ENCODE results near the gene ENTPD3. TPM values are rescaled to one million over a fixed set of nuclear protein-coding genes. Genes with fewer than 3 reads are reported as not detected.

Gene ENTPD3
- total RNA-seq, 6 donors from 2014 or later: 2.1 to 9.6 (median 3.9) TPM

GRCh38 chr3:40407611-40408010 is 20.6 kb downstream of the ENTPD3 start:
- 87% methylated on average over 3 of the region's 3 CpGs for WGBS, 2 donors
- H3K4me3 ChIP-seq: no peak overlapping the region
- no peaks in the 10 kb centered on the region for H3K4me1 ChIP-seq
- H3K27me3 ChIP-seq: no peaks in the 10 kb centered on the region
- no peak for TF ChIP-seq EP300 (IDR thresholded peaks at IDR 0.05)
- ATAC-seq (ENCODE audit: low FRiP score in 2 of 2) (no peak), DNase-seq (no peak)
- H3K36me3 ChIP-seq: no peaks in the 10 kb centered on the region
- no peak overlapping the region for H3K27ac ChIP-seq
- H3K9me3 ChIP-seq: no peaks in the 10 kb centered on the region

- 71 to 73% methylated on average over 1 of the region's 1 CpG for WGBS, 2 donors
- Histone ChIP-seq H3K4me3 (no peak overlapping the region), H3K27me3 (no peaks in the 10 kb centered on the region), H3K9me3 (no peaks in the 10 kb centered on the region), H3K36me3 (no peaks in the 10 kb centered on the region), H3K4me1 (no peaks in the 10 kb centered on the region), H3K27ac (no peak overlapping the region)
- TF ChIP-seq EP300 (IDR thresholded peaks at IDR 0.05) (no peak), CTCF (IDR thresholded peaks at IDR 0.05) (no peak), POLR2AphosphoS5 (IDR thresholded peaks at IDR 0.05) (no peak), POLR2A (IDR thresholded peaks at IDR 0.05) (no peak)
- no peak for ATAC-seq (ENCODE audit: low FRiP score in 2 of 2)
- peak in 1 of 2 donors; percentile 22 for DNase-seq
Observed at GRCh38 chr3:40414270-40414669, 27.3 kb downstream of the ENTPD3 start.

GRCh38 chr3:40417845-40418543 is 31.0 kb downstream of the ENTPD3 start:
- DNase-seq (no peak), ATAC-seq (ENCODE audit: low FRiP score in 2 of 2) (no peak)
- Histone ChIP-seq H3K27ac (no peak overlapping the region), H3K9me3 (no peaks in the 10 kb centered on the region), H3K27me3 (no peaks in the 10 kb centered on the region), H3K4me1 (no peaks in the 10 kb centered on the region), H3K4me3 (no peak overlapping the region), H3K36me3 (peaks cover 0 to under 1% (median 0%) of the 10 kb centered on the region in 4 donors)
- TF ChIP-seq EP300 (IDR thresholded peaks at IDR 0.05) (no peak), POLR2A (IDR thresholded peaks at IDR 0.05) (no peak), POLR2AphosphoS5 (IDR thresholded peaks at IDR 0.05) (no peak), CTCF (IDR thresholded peaks at IDR 0.05) (no peak)
- WGBS, 2 donors: 73 to 75% methylated on average over 2 of the region's 2 CpGs

GRCh38 chr3:40422861-40423260 is 35.9 kb downstream of the ENTPD3 start:
- Histone ChIP-seq H3K27me3 (no peaks in the 10 kb centered on the region), H3K36me3 (peaks cover 0 to 3% (median 0%) of the 10 kb centered on the region in 4 donors), H3K4me3 (no peak overlapping the region), H3K27ac (no peak overlapping the region), H3K4me1 (no peaks in the 10 kb centered on the region), H3K9me3 (no peaks in the 10 kb centered on the region)
- TF ChIP-seq EP300 (IDR thresholded peaks at IDR 0.05) (no peak), POLR2A (IDR thresholded peaks at IDR 0.05) (no peak), CTCF (IDR thresholded peaks at IDR 0.05) (no peak), POLR2AphosphoS5 (IDR thresholded peaks at IDR 0.05) (no peak)
- ATAC-seq (ENCODE audit: low FRiP score in 2 of 2): no peak
- 73 to 88% methylated on average over 1 of the region's 1 CpG for WGBS, 2 donors
- DNase-seq: no peak

GRCh38 chr3:40427045-40427669 is 40.2 kb downstream of the ENTPD3 start:
- H3K27ac ChIP-seq: no peak overlapping the region
- no peaks in the 10 kb centered on the region for H3K4me1 ChIP-seq
- TF ChIP-seq POLR2A (IDR thresholded peaks at IDR 0.05): no peak
- TF ChIP-seq EP300 (IDR thresholded peaks at IDR 0.05): no peak
- no peak for TF ChIP-seq POLR2AphosphoS5 (IDR thresholded peaks at IDR 0.05)
- TF ChIP-seq CTCF (IDR thresholded peaks at IDR 0.05): no peak
- no peak overlapping the region for H3K4me3 ChIP-seq
- H3K36me3 ChIP-seq: peaks cover 0 to 3% (median 0%) of the 10 kb centered on the region in 4 donors
- H3K27me3 ChIP-seq: no peaks in the 10 kb centered on the region
- 83 to 88% methylated on average over 5 to 8 of the region's 8 CpGs for WGBS, 2 donors
- no peak for ATAC-seq (ENCODE audit: low FRiP score in 2 of 2)
- no peaks in the 10 kb centered on the region for H3K9me3 ChIP-seq
- DNase-seq: no peak
